Measurements from ENCODE around the gene TAC3.
"Not testable (repeated sequence)": the region's sequence is repeated elsewhere in the genome, so short reads cannot be mapped to it uniquely, and the experiment has no call there.

The TAC3 gene

DNA sequence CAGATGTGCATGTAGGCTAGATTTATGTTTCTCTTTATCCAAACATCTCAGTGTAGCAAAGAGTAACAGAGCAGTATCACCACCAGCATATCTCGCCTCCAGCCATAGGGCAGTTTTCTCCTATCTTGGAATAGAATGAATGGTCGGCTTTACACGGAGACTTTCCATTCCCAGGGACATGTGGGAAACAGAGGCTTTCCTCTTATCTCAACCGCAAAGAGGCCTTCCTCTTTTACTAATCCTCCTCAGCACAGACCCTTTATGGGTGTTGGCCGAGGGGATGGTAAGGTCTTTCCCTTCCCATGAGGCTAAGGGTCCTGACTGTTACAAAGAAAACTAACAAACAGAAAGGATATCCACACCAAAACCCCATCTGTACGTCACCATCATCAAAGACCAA lies 47.4 kb downstream of the TAC3 start:
- not testable (repeated sequence) for H2AK5ac ChIP-seq (ENCODE audit: low read length, severe bottlenecking); H4K91ac ChIP-seq (ENCODE audit: low read length); H2BK120ac ChIP-seq (ENCODE audit: low read depth, low read length); H2BK12ac ChIP-seq (ENCODE audit: low read length in 2 of 2); H2BK5ac ChIP-seq (ENCODE audit: low read depth, low read length, poor library complexity, severe bottlenecking); H2BK15ac ChIP-seq (ENCODE audit: low read depth, poor library complexity, severe bottlenecking); H3K27me3 ChIP-seq (ENCODE audit: control insufficient read depth in 1 of 2, insufficient read depth in 1 of 2, low read length in 2 of 2); H3K4ac ChIP-seq (ENCODE audit: low read depth in 1 of 2, low read length in 2 of 2); H3K18ac ChIP-seq (ENCODE audit: low read depth in 1 of 2, low read length in 2 of 2); H4K8ac ChIP-seq (ENCODE audit: low read length); H3K14ac ChIP-seq (ENCODE audit: low read length in 2 of 2); H2AFZ ChIP-seq (ENCODE audit: low read depth, low read length); H3K27ac ChIP-seq (ENCODE audit: low read length, poor library complexity, severe bottlenecking); H3K36me3 ChIP-seq (ENCODE audit: control insufficient read depth in 1 of 2, insufficient read depth in 2 of 2, low read depth in 1 of 2, low read length in 2 of 2); H3K4me3 ChIP-seq (ENCODE audit: insufficient read depth in 1 of 2, low read depth in 1 of 2, low read length in 2 of 2); H3K9me3 ChIP-seq (ENCODE audit: control insufficient read depth, low read length); H3K4me1 ChIP-seq (ENCODE audit: control insufficient read depth, insufficient read depth, low read depth, low read length); H3K23ac ChIP-seq (ENCODE audit: low read length in 2 of 2); H3K9ac ChIP-seq (ENCODE audit: low read length); DNase-seq; H3K4me2 ChIP-seq (ENCODE audit: low read length, poor library complexity, severe bottlenecking); H3K79me1 ChIP-seq (replicated peaks; ENCODE audit: low read length, poor library complexity, severe bottlenecking)
- 94% methylated on average over 4 of the region's 6 CpGs for WGBS

- not testable (repeated sequence) for H3K4ac ChIP-seq (ENCODE audit: low read depth in 1 of 2, low read length in 2 of 2); H2BK5ac ChIP-seq (ENCODE audit: low read depth, low read length, poor library complexity, severe bottlenecking); H2BK120ac ChIP-seq (ENCODE audit: low read depth, low read length); H3K4me1 ChIP-seq (ENCODE audit: control insufficient read depth, insufficient read depth, low read depth, low read length); H4K8ac ChIP-seq (ENCODE audit: low read length); H2AFZ ChIP-seq (ENCODE audit: low read depth, low read length); H3K27me3 ChIP-seq (ENCODE audit: control insufficient read depth in 1 of 2, insufficient read depth in 1 of 2, low read length in 2 of 2); H2BK15ac ChIP-seq (ENCODE audit: low read depth, poor library complexity, severe bottlenecking); H3K4me2 ChIP-seq (ENCODE audit: low read length, poor library complexity, severe bottlenecking); H3K23ac ChIP-seq (ENCODE audit: low read length in 2 of 2); H3K9me3 ChIP-seq (ENCODE audit: control insufficient read depth, low read length); H3K27ac ChIP-seq (ENCODE audit: low read length, poor library complexity, severe bottlenecking); H3K4me3 ChIP-seq (ENCODE audit: insufficient read depth in 1 of 2, low read depth in 1 of 2, low read length in 2 of 2); H3K79me1 ChIP-seq (replicated peaks; ENCODE audit: low read length, poor library complexity, severe bottlenecking); H3K9ac ChIP-seq (ENCODE audit: low read length); DNase-seq; H3K36me3 ChIP-seq (ENCODE audit: control insufficient read depth in 1 of 2, insufficient read depth in 2 of 2, low read depth in 1 of 2, low read length in 2 of 2); H3K18ac ChIP-seq (ENCODE audit: low read depth in 1 of 2, low read length in 2 of 2); H3K14ac ChIP-seq (ENCODE audit: low read length in 2 of 2); H2BK12ac ChIP-seq (ENCODE audit: low read length in 2 of 2); H2AK5ac ChIP-seq (ENCODE audit: low read length, severe bottlenecking); H4K91ac ChIP-seq (ENCODE audit: low read length)
- WGBS = 80% methylated on average over 15 of the region's 15 CpGs
These were observed 50.2 kb downstream of the TAC3 start for GRCh38 chr12:56965997-56966642.

GRCh38 chr12:56965124-56965523 lies 51.2 kb downstream of the TAC3 start:
- H3K4ac ChIP-seq (ENCODE audit: low read depth in 1 of 2, low read length in 2 of 2); H3K9ac ChIP-seq (ENCODE audit: low read length); H3K4me2 ChIP-seq (ENCODE audit: low read length, poor library complexity, severe bottlenecking); H3K14ac ChIP-seq (ENCODE audit: low read length in 2 of 2); H3K27ac ChIP-seq (ENCODE audit: low read length, poor library complexity, severe bottlenecking); H2BK15ac ChIP-seq (ENCODE audit: low read depth, poor library complexity, severe bottlenecking); H2BK12ac ChIP-seq (ENCODE audit: low read length in 2 of 2); H3K27me3 ChIP-seq (ENCODE audit: control insufficient read depth in 1 of 2, insufficient read depth in 1 of 2, low read length in 2 of 2); H2BK120ac ChIP-seq (ENCODE audit: low read depth, low read length); H4K91ac ChIP-seq (ENCODE audit: low read length); DNase-seq; H3K79me1 ChIP-seq (replicated peaks; ENCODE audit: low read length, poor library complexity, severe bottlenecking); H3K18ac ChIP-seq (ENCODE audit: low read depth in 1 of 2, low read length in 2 of 2); H3K4me1 ChIP-seq (ENCODE audit: control insufficient read depth, insufficient read depth, low read depth, low read length); H2BK5ac ChIP-seq (ENCODE audit: low read depth, low read length, poor library complexity, severe bottlenecking); H2AK5ac ChIP-seq (ENCODE audit: low read length, severe bottlenecking); H3K23ac ChIP-seq (ENCODE audit: low read length in 2 of 2); H3K36me3 ChIP-seq (ENCODE audit: control insufficient read depth in 1 of 2, insufficient read depth in 2 of 2, low read depth in 1 of 2, low read length in 2 of 2); H3K9me3 ChIP-seq (ENCODE audit: control insufficient read depth, low read length); H3K4me3 ChIP-seq (ENCODE audit: insufficient read depth in 1 of 2, low read depth in 1 of 2, low read length in 2 of 2); H4K8ac ChIP-seq (ENCODE audit: low read length); H2AFZ ChIP-seq (ENCODE audit: low read depth, low read length): not testable (repeated sequence)
- WGBS = 91% methylated on average over 1 of the region's 4 CpGs

- not testable (repeated sequence) for H2BK15ac ChIP-seq (ENCODE audit: low read depth, poor library complexity, severe bottlenecking); H3K14ac ChIP-seq (ENCODE audit: low read length in 2 of 2); H2BK120ac ChIP-seq (ENCODE audit: low read depth, low read length); H3K27me3 ChIP-seq (ENCODE audit: control insufficient read depth in 1 of 2, insufficient read depth in 1 of 2, low read length in 2 of 2); DNase-seq; H4K91ac ChIP-seq (ENCODE audit: low read length); H2BK12ac ChIP-seq (ENCODE audit: low read length in 2 of 2); H3K27ac ChIP-seq (ENCODE audit: low read length, poor library complexity, severe bottlenecking); H3K18ac ChIP-seq (ENCODE audit: low read depth in 1 of 2, low read length in 2 of 2); H3K4me2 ChIP-seq (ENCODE audit: low read length, poor library complexity, severe bottlenecking); H2AFZ ChIP-seq (ENCODE audit: low read depth, low read length); H3K23ac ChIP-seq (ENCODE audit: low read length in 2 of 2); H2BK5ac ChIP-seq (ENCODE audit: low read depth, low read length, poor library complexity, severe bottlenecking); H3K9ac ChIP-seq (ENCODE audit: low read length); H3K9me3 ChIP-seq (ENCODE audit: control insufficient read depth, low read length); H3K36me3 ChIP-seq (ENCODE audit: control insufficient read depth in 1 of 2, insufficient read depth in 2 of 2, low read depth in 1 of 2, low read length in 2 of 2); H3K4me3 ChIP-seq (ENCODE audit: insufficient read depth in 1 of 2, low read depth in 1 of 2, low read length in 2 of 2); H2AK5ac ChIP-seq (ENCODE audit: low read length, severe bottlenecking); H3K79me1 ChIP-seq (replicated peaks; ENCODE audit: low read length, poor library complexity, severe bottlenecking); H4K8ac ChIP-seq (ENCODE audit: low read length); H3K4ac ChIP-seq (ENCODE audit: low read depth in 1 of 2, low read length in 2 of 2); H3K4me1 ChIP-seq (ENCODE audit: control insufficient read depth, insufficient read depth, low read depth, low read length)
- no CpG with 5 or more reads among the region's 27 CpGs for WGBS
These were observed 52.8 kb downstream of the TAC3 start for GRCh38 chr12:56963557-56963956.

Data from mesenchymal stem cell (in vitro differentiated cells and primary cell).